Fibroblast of lung (primary cell): ENCODE measurements around the gene PDE2A.

ENCODE experiments used
- CTCF ChIP-seq, 2 donors: IDR thresholded peaks in 1 of 2; conservative IDR thresholded peaks in 1 of 2; 1 replicate in 1 of 2; 2 replicates in 1 of 2; pipeline ENCODE4 v1.5.1; 2011 to 2012; ENCODE audit warnings: low read length in 2 of 2, control low read depth in 1 of 2, inconsistent platforms in 1 of 2, low read depth in 1 of 2, mild to moderate bottlenecking in 1 of 2
- EZH2 ChIP-seq: IDR thresholded peaks from 2 replicates; pipeline ENCODE4 v1.5.1; 2012; ENCODE audit warnings: low read length, control low read depth, mild to moderate bottlenecking; ENCODE audit errors: missing control alignments

- TF ChIP-seq CTCF (conservative IDR thresholded peaks at IDR 0.05 in 1 of 2, IDR thresholded peaks at IDR 0.05 in 1 of 2; ENCODE audit: low read depth in 1 of 2, low read length in 2 of 2) (no peak), EZH2 (no peak)
Measured at GRCh38 chr11:72604256-72604655, 70.0 kb downstream of the PDE2A start.
